HEK293 (cell line): ENCODE data around the gene ZNF41.
"Not testable (repeated sequence)": the region's sequence is repeated elsewhere in the genome, so short reads cannot be mapped to it uniquely, and the experiment has no call there.

Experiments
- EGR2 ChIP-seq: fragments of 450-650 bp; formaldehyde crosslinking; IDR thresholded peaks from 2 replicates; pipeline ENCODE4 v1.5.1; 2016; ENCODE audit warnings: low read depth, missing biosample characterization, missing genetic modification characterization
- REPIN1 ChIP-seq: fragments of 450-650 bp; formaldehyde crosslinking; IDR thresholded peaks from 2 replicates; pipeline ENCODE4 v1.5.1; 2017; ENCODE audit warnings: missing biosample characterization, missing genetic modification characterization, low read depth
- ZBTB26 ChIP-seq: fragments of 450-650 bp; formaldehyde crosslinking; optimal IDR thresholded peaks from 2 replicates; pipeline ENCODE3; 2016; ENCODE audit warnings: missing biosample characterization, mild to moderate bottlenecking, missing genetic modification characterization
- ZNF585B ChIP-seq: fragments of 450-650 bp; formaldehyde crosslinking; IDR thresholded peaks from 2 replicates; pipeline ENCODE4 v1.5.1; 2016; ENCODE audit warnings: missing biosample characterization, missing genetic modification characterization
- ZNF707 ChIP-seq: fragments of 450-650 bp; formaldehyde crosslinking; IDR thresholded peaks from 2 replicates; pipeline ENCODE4 v1.5.1; 2016; ENCODE audit warnings: missing biosample characterization, missing genetic modification characterization
- ZNF776 ChIP-seq: fragments of 450-650 bp; formaldehyde crosslinking; IDR thresholded peaks from 2 replicates; pipeline ENCODE4 v1.5.0; 2017; ENCODE audit warnings: missing biosample characterization, missing genetic modification characterization, borderline replicate concordance
- ZNF785 ChIP-seq: fragments of 450-650 bp; formaldehyde crosslinking; IDR thresholded peaks from 2 replicates; pipeline ENCODE4 v1.5.1; 2016; ENCODE audit warnings: missing biosample characterization, missing genetic modification characterization
- TF ChIP-seq, protein P1 (sequence below): fragments of 450-650 bp; formaldehyde crosslinking; IDR thresholded peaks from 2 replicates; pipeline ENCODE4 v1.5.1; 2016; ENCODE audit warnings: missing biosample characterization, missing genetic modification characterization

DNA sequence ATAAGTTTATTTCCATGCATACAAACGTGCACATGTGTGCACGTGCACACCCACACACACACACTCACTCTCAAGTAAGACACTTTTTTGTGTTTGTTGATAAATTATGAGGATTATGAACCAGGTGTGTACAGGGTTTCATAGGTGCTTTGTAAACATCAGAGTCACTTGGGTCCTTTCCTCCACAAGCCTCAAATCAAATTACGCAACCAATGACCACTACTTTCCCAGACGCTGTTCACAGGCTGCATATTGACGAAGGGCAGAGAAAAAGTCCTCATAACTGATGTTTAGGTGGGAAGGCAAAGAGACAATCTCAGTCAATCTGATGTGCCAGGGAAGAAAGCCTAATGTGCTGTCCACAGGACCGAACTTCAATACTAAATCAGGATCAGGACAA, 29.4 kb upstream of the ZNF41 start:
- TF ChIP-seq ZNF776 (tag by site-specific recombination); ZBTB26 (tag by site-specific recombination); ZNF585B (tag by site-specific recombination); ZNF785 (tag by site-specific recombination); ZNF707 (tag by site-specific recombination); REPIN1 (tag by site-specific recombination); EGR2: not testable (repeated sequence)
- TF ChIP-seq, protein P1, sequence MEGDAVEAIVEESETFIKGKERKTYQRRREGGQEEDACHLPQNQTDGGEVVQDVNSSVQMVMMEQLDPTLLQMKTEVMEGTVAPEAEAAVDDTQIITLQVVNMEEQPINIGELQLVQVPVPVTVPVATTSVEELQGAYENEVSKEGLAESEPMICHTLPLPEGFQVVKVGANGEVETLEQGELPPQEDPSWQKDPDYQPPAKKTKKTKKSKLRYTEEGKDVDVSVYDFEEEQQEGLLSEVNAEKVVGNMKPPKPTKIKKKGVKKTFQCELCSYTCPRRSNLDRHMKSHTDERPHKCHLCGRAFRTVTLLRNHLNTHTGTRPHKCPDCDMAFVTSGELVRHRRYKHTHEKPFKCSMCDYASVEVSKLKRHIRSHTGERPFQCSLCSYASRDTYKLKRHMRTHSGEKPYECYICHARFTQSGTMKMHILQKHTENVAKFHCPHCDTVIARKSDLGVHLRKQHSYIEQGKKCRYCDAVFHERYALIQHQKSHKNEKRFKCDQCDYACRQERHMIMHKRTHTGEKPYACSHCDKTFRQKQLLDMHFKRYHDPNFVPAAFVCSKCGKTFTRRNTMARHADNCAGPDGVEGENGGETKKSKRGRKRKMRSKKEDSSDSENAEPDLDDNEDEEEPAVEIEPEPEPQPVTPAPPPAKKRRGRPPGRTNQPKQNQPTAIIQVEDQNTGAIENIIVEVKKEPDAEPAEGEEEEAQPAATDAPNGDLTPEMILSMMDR (tag by site-specific recombination) = not testable (repeated sequence)
